MCF 10A (cell line): ENCODE data around the gene PSME1. TPM values are rescaled to one million over a fixed set of nuclear protein-coding genes. Genes with fewer than 3 reads are reported as not detected.

Experiments used
- BruUV-seq: library from RNA; stranded (reverse); fragments of 400-500 nt; replicated peaks from 2 replicates; lab custom pipeline; 2021; lab: Mats Ljungman, UMichigan
- CTCF ChIA-PET: fragments of 300-600 bp; sonication (Branson Sonifier 250); formaldehyde crosslinking; extraction: SDS; loops from one replicate; lab custom pipeline; 2021; ENCODE audit warnings: antibody characterized with exemption, inconsistent platforms; lab: Yijun Ruan, JAX
- POLR2A ChIA-PET: fragments of 300-600, 350-650 bp; sonication (Branson Sonifier 250); formaldehyde crosslinking; extraction: SDS; loops from one replicate; lab custom pipeline; 2020; ENCODE audit warnings: antibody characterized with exemption, inconsistent platforms; lab: Yijun Ruan, JAX
- DNase-seq: peaks from one replicate; pipeline ENCODE4 v3.0.0-alpha.2; 2018; ENCODE audit not compliant: unreplicated experiment
- H3K27ac Mint-ChIP-seq: one replicate; pipeline ENCODE4 v1.8.0; 2022; ENCODE audit warnings: mild to moderate bottlenecking, low read depth, mixed read lengths; ENCODE audit not compliant: unreplicated experiment
- H3K27me3 Mint-ChIP-seq: one replicate; pipeline ENCODE4 v1.8.0; 2022; ENCODE audit warnings: mixed read lengths; ENCODE audit not compliant: insufficient read depth, unreplicated experiment
- H3K36me3 Mint-ChIP-seq: one replicate; pipeline ENCODE4 v1.8.0; 2022; ENCODE audit warnings: mild to moderate bottlenecking, moderate library complexity, mixed read lengths; ENCODE audit not compliant: insufficient read depth, unreplicated experiment
- H3K4me1 Mint-ChIP-seq: one replicate; pipeline ENCODE4 v1.8.0; 2022; ENCODE audit warnings: mixed read lengths; ENCODE audit not compliant: insufficient read depth, unreplicated experiment
- H3K4me3 Mint-ChIP-seq: one replicate; pipeline ENCODE4 v1.8.0; 2022; ENCODE audit warnings: mild to moderate bottlenecking, moderate library complexity, mixed read lengths; ENCODE audit not compliant: unreplicated experiment
- H3K9me3 Mint-ChIP-seq: one replicate; pipeline ENCODE4 v1.8.0; 2022; ENCODE audit warnings: mixed read lengths; ENCODE audit not compliant: unreplicated experiment
- CTCF ChIP-seq: fragments of 200-600 bp; IDR thresholded peaks from one replicate; pipeline ENCODE4 v1.8.0; 2022; ENCODE audit warnings: antibody characterized with exemption, mild to moderate bottlenecking; ENCODE audit not compliant: unreplicated experiment
- intact Hi-C: fragments of 100-400 bp; cut with micrococcal nuclease; formaldehyde crosslinking; loops from 2 replicates; pipeline ENCODE4 v1.14.1; 2022
- total RNA-seq: library from RNA; stranded (reverse); gene quantifications from 2 replicates; pipeline ENCODE4 v1.2.3, GENCODE V29; 2022

PSME1 gene
- total RNA-seq, 1 experiment from 2014 or later = 126 TPM

GRCh38 chr14:24108336-24108874 is 27.6 kb upstream of the PSME1 start:
- no TSS peak for BruUV-seq
- Mint-ChIP-seq H3K36me3 (no peaks in the 10 kb centered on the region), H3K4me3 (no peak overlapping the region), H3K4me1 (peaks cover 11% of the 10 kb centered on the region), H3K9me3 (no peaks in the 10 kb centered on the region), H3K27ac (no peak overlapping the region), H3K27me3 (no peaks in the 10 kb centered on the region)
- no peak for TF ChIP-seq CTCF
- ChIA-PET POLR2A (interaction anchor here (0.6 to 6.8 kb wide), 17 partner anchors 8 to 190 kb away, joined by 3 to 90 read pairs (median 4); partner anchors contain the start of genes EMC9, IPO4, IRF9 and PCK2), CTCF (interaction anchor here (0.6 to 10.7 kb wide), 39 partner anchors 8 to 640 kb away, joined by 3 to 272 read pairs (median 4); partner anchors contain the start of genes IRF9, PCK2, PSME1 and PSME2)
- DNase-seq = no peak
- intact Hi-C loops = loop anchor here (1.0 to 5.0 kb wide), 4 partner anchors 14 to 189 kb away; partner anchors contain the start of genes DHRS1, NOP9 and PCK2

GRCh38 chr14:24110060-24110459 is 25.9 kb upstream of the PSME1 start:
- no TSS peak for BruUV-seq
- TF ChIP-seq CTCF = no peak
- Mint-ChIP-seq H3K27me3 (no peaks in the 10 kb centered on the region), H3K4me3 (no peak overlapping the region), H3K36me3 (peaks cover 9% of the 10 kb centered on the region), H3K4me1 (peaks cover 11% of the 10 kb centered on the region), H3K27ac (no peak overlapping the region), H3K9me3 (no peaks in the 10 kb centered on the region)
- intact Hi-C loops = no loop called here
- peak; percentile 65 for DNase-seq
- CTCF ChIA-PET = interaction anchor here (0.5 to 10.7 kb wide), 20 partner anchors 9 to 1120 kb away, joined by 3 to 272 read pairs (median 4); partner anchors contain the start of genes IRF9 and PCK2
- POLR2A ChIA-PET = interaction anchor here (0.6 to 6.8 kb wide), 20 partner anchors 17 to 824 kb away, joined by 3 to 90 read pairs (median 3); partner anchors contain the start of genes DHRS4L2, EMC9, IPO4 and IRF9

GRCh38 chr14:24110523-24110922 is 25.5 kb upstream of the PSME1 start:
- TF ChIP-seq CTCF = no peak
- Mint-ChIP-seq H3K27ac (no peak overlapping the region), H3K4me3 (no peak overlapping the region), H3K27me3 (no peaks in the 10 kb centered on the region), H3K9me3 (no peaks in the 10 kb centered on the region), H3K4me1 (peaks cover 15% of the 10 kb centered on the region), H3K36me3 (peaks cover 10% of the 10 kb centered on the region)
- ChIA-PET POLR2A (interaction anchor here (0.6 to 6.8 kb wide), 21 partner anchors 13 to 824 kb away, joined by 3 to 90 read pairs (median 3); partner anchors contain the start of genes DHRS4L2, EMC9, IPO4 and IRF9), CTCF (interaction anchor here (0.6 to 10.7 kb wide), 16 partner anchors 15 to 635 kb away, joined by 3 to 272 read pairs (median 4); partner anchors contain the start of genes DHRS1, IRF9, NOP9 and PCK2)
- no peak for DNase-seq
- BruUV-seq = no TSS peak
- intact Hi-C loops = no loop called here

- Mint-ChIP-seq H3K4me3 (peak overlapping the region; percentile 97), H3K36me3 (peaks cover 23% of the 10 kb centered on the region), H3K27ac (peak overlapping the region; percentile 99), H3K27me3 (no peaks in the 10 kb centered on the region), H3K9me3 (no peaks in the 10 kb centered on the region), H3K4me1 (peaks cover 14% of the 10 kb centered on the region)
- TSS peak; percentile 83 for BruUV-seq
- ChIA-PET CTCF (interaction anchor here (0.6 to 2.1 kb wide), 9 partner anchors 20 to 1228 kb away, joined by 3 to 8 read pairs (median 5); no protein-coding TSS in a partner anchor), POLR2A (interaction anchor here (0.6 to 6.6 kb wide), 22 partner anchors 9 to 792 kb away, joined by 3 to 252 read pairs (median 10); partner anchors contain the start of genes CHMP4A, DHRS4L2, EMC9 and FITM1)
- intact Hi-C loops = no loop called here
- no peak for TF ChIP-seq CTCF
- DNase-seq = no peak
Measured at GRCh38 chr14:24113379-24113800, 22.6 kb upstream of the PSME1 start.
